Glutamatergic neuron (in vitro differentiated cells): ENCODE data around the gene FBXL17. TPM values are rescaled to one million over a fixed set of nuclear protein-coding genes. Genes with fewer than 3 reads are reported as not detected.

Source experiments
- DNase-seq: peaks from one replicate; pipeline ENCODE4 v3.0.0; 2022
- H3K27ac Mint-ChIP-seq: one replicate; pipeline ENCODE4 v1.8.0; 2020; ENCODE audit warnings: mild to moderate bottlenecking, mixed read lengths, inconsistent platforms; ENCODE audit not compliant: unreplicated experiment
- H3K27me3 Mint-ChIP-seq: one replicate; pipeline ENCODE4 v1.8.0; 2020; ENCODE audit warnings: mild to moderate bottlenecking, moderate library complexity, mixed read lengths, inconsistent platforms; ENCODE audit not compliant: unreplicated experiment
- H3K36me3 Mint-ChIP-seq: one replicate; pipeline ENCODE4 v1.8.0; 2020; ENCODE audit warnings: mild to moderate bottlenecking, mixed read lengths, inconsistent platforms; ENCODE audit not compliant: unreplicated experiment
- H3K4me1 Mint-ChIP-seq: one replicate; pipeline ENCODE4 v1.8.0; 2020; ENCODE audit warnings: mild to moderate bottlenecking, low read depth, mixed read lengths, inconsistent platforms; ENCODE audit not compliant: unreplicated experiment
- H3K4me3 Mint-ChIP-seq: one replicate; pipeline ENCODE4 v1.8.0; 2020; ENCODE audit warnings: mild to moderate bottlenecking, mixed read lengths, inconsistent platforms; ENCODE audit not compliant: unreplicated experiment
- H3K9me3 Mint-ChIP-seq: one replicate; pipeline ENCODE4 v1.8.0; 2020; ENCODE audit warnings: mild to moderate bottlenecking, moderate library complexity, mixed read lengths, inconsistent platforms; ENCODE audit not compliant: unreplicated experiment
- total RNA-seq: library from RNA; stranded (reverse); fragmentation: NEBNext Ultra II Directional; extraction: Animal tissue kit (Norgen Biotek cat#: 25700); gene quantifications from one replicate; pipeline ENCODE4 v1.2.1, GENCODE V29; 2021; ENCODE audit not compliant: unreplicated experiment
- TF ChIP-seq, protein P1 (sequence below): fragments of 200-600 bp; sonication (generic); IDR thresholded peaks from one replicate; pipeline ENCODE4 v1.5.0; 2021; ENCODE audit not compliant: partially characterized antibody, unreplicated experiment

Gene FBXL17
- total RNA-seq, 1 donor from 2014 or later: 20.3 TPM

DNA sequence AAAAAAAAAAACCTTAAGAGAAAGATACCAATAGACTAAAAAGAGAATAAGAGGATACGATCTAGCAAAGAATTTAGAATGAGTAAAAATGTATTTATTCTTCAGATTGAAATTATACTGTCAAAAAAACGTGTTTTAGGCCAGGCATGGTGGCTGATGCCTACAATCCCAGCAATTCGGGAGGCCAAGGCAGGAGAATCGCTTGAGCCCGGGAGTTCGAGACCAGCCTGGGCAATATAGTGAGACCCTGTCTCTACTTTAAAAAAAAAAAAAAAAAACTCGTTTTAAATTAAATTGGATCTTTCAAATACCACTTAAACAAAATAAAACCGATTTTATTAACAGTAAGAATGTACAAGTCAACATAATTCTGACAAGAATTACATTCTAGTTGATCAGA lies 41.8 kb downstream of the FBXL17 start:
- TF ChIP-seq, protein P1, sequence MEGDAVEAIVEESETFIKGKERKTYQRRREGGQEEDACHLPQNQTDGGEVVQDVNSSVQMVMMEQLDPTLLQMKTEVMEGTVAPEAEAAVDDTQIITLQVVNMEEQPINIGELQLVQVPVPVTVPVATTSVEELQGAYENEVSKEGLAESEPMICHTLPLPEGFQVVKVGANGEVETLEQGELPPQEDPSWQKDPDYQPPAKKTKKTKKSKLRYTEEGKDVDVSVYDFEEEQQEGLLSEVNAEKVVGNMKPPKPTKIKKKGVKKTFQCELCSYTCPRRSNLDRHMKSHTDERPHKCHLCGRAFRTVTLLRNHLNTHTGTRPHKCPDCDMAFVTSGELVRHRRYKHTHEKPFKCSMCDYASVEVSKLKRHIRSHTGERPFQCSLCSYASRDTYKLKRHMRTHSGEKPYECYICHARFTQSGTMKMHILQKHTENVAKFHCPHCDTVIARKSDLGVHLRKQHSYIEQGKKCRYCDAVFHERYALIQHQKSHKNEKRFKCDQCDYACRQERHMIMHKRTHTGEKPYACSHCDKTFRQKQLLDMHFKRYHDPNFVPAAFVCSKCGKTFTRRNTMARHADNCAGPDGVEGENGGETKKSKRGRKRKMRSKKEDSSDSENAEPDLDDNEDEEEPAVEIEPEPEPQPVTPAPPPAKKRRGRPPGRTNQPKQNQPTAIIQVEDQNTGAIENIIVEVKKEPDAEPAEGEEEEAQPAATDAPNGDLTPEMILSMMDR: no peak
- no peaks in the 10 kb centered on the region for H3K9me3 Mint-ChIP-seq
- no peaks in the 10 kb centered on the region for H3K4me1 Mint-ChIP-seq
- H3K36me3 Mint-ChIP-seq: no peaks in the 10 kb centered on the region
- DNase-seq: no peak
- H3K4me3 Mint-ChIP-seq: no peak overlapping the region
- no peak overlapping the region for H3K27ac Mint-ChIP-seq
- H3K27me3 Mint-ChIP-seq: no peaks in the 10 kb centered on the region

- H3K27ac Mint-ChIP-seq: no peak overlapping the region
- H3K4me1 Mint-ChIP-seq: no peaks in the 10 kb centered on the region
- H3K27me3 Mint-ChIP-seq: no peaks in the 10 kb centered on the region
These were observed 42.7 kb downstream of the FBXL17 start for GRCh38 chr5:108339220-108339619.

GRCh38 chr5:108334225-108334624 lies 47.7 kb downstream of the FBXL17 start:
- TF ChIP-seq, protein P1: no peak
- no peak overlapping the region for H3K4me3 Mint-ChIP-seq
- H3K9me3 Mint-ChIP-seq: no peaks in the 10 kb centered on the region
- H3K27me3 Mint-ChIP-seq: no peaks in the 10 kb centered on the region
- H3K4me1 Mint-ChIP-seq: no peaks in the 10 kb centered on the region
- no peak for DNase-seq
- no peak overlapping the region for H3K27ac Mint-ChIP-seq
- no peaks in the 10 kb centered on the region for H3K36me3 Mint-ChIP-seq

More at GRCh38 chr5:108339220-108339619, 42.7 kb downstream of the FBXL17 start:
- no peak for DNase-seq
- H3K4me3 Mint-ChIP-seq: no peak overlapping the region
- no peaks in the 10 kb centered on the region for H3K36me3 Mint-ChIP-seq
- no peaks in the 10 kb centered on the region for H3K9me3 Mint-ChIP-seq
- TF ChIP-seq, protein P1: no peak

GRCh38 chr5:108326982-108327381 lies 54.9 kb downstream of the FBXL17 start:
- no peak for DNase-seq
- Mint-ChIP-seq H3K9me3 (no peaks in the 10 kb centered on the region), H3K27me3 (no peaks in the 10 kb centered on the region), H3K4me3 (no peak overlapping the region), H3K36me3 (no peaks in the 10 kb centered on the region), H3K27ac (no peak overlapping the region), H3K4me1 (no peaks in the 10 kb centered on the region)
- TF ChIP-seq, protein P1: no peak

DNA sequence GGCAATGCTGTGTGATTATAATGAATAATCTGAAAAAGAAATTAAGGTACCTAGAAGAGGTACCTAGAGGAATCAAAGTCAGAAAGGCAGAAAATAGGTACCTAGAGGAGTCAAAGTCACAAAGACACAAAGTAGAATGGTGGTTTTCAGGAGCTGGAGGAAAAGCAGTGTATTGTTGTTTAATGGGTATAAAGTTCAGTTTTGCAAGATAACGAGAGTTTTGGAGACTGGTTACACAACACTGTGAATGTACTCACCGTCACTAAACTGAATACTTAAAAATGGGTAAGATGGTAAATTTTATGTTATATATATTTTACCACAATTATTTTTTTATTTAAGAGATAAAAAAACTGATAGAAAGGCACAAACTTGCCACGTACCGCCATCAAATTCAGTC lies 57.0 kb downstream of the FBXL17 start:
- Mint-ChIP-seq H3K9me3 (no peaks in the 10 kb centered on the region), H3K27ac (no peak overlapping the region), H3K4me1 (no peaks in the 10 kb centered on the region), H3K27me3 (no peaks in the 10 kb centered on the region), H3K4me3 (no peak overlapping the region), H3K36me3 (no peaks in the 10 kb centered on the region)
- TF ChIP-seq, protein P1: no peak
- no peak for DNase-seq
